DOHH2 (cell line): ENCODE measurements around the gene GTF2F1.
"Not testable (repeated sequence)": the region's sequence is repeated elsewhere in the genome, so short reads cannot be mapped to it uniquely, and the experiment has no call there.

Experiments used
- H3F3A ChIP-seq: fragments of 200-600 bp; sonication (generic), shearing (Covaris generic); 2 replicates; pipeline ENCODE4 v1.6.0; 2016; ENCODE audit warnings: antibody characterized with exemption, mild to moderate bottlenecking; ENCODE audit not compliant: control insufficient read depth, insufficient read depth
- H3K27ac ChIP-seq: fragments of 200-600 bp; sonication (generic); 2 replicates; pipeline ENCODE4 v1.5.1; 2014; ENCODE audit warnings: low read depth, mild to moderate bottlenecking, low read length, moderate library complexity
- H3K27me3 ChIP-seq: fragments of 200-600 bp; sonication (generic); 2 replicates; pipeline ENCODE4 v1.6.1; 2014; ENCODE audit warnings: mild to moderate bottlenecking, low read length, mixed read lengths; ENCODE audit not compliant: control insufficient read depth
- H3K36me3 ChIP-seq: fragments of 200-600 bp; sonication (generic); 2 replicates; pipeline ENCODE4 v1.6.1; 2014; ENCODE audit warnings: mild to moderate bottlenecking, low read length, moderate library complexity, mixed read lengths; ENCODE audit not compliant: control insufficient read depth
- H3K4me1 ChIP-seq: fragments of 200-600 bp; sonication (generic); 2 replicates; pipeline ENCODE4 v1.6.1; 2014; ENCODE audit warnings: mild to moderate bottlenecking, low read length, mixed read lengths; ENCODE audit not compliant: control insufficient read depth
- H3K4me2 ChIP-seq: fragments of 200-600 bp; sonication (generic); 2 replicates; pipeline ENCODE4 v1.6.0; 2014; ENCODE audit warnings: mild to moderate bottlenecking, low read length, moderate library complexity
- H3K4me3 ChIP-seq: fragments of 200-600 bp; sonication (generic); 2 replicates; pipeline ENCODE4 v1.5.1; 2014; ENCODE audit warnings: mild to moderate bottlenecking, low read length, mixed read lengths
- H3K79me2 ChIP-seq: fragments of 200-600 bp; sonication (generic); 2 replicates; pipeline ENCODE4 v1.6.1; 2014; ENCODE audit warnings: mild to moderate bottlenecking, low read length, mixed read lengths; ENCODE audit not compliant: control insufficient read depth
- H3K9me2 ChIP-seq: fragments of 200-600 bp; sonication (generic); replicated peaks from 2 replicates; pipeline ENCODE4 v1.6.1; 2014; ENCODE audit warnings: mild to moderate bottlenecking, low read length, mixed read lengths; ENCODE audit not compliant: control insufficient read depth
- H3K9me3 ChIP-seq: fragments of 200-600 bp; sonication (generic); 2 replicates; pipeline ENCODE4 v1.6.1; 2014; ENCODE audit warnings: antibody characterized with exemption, low read length, mixed read lengths; ENCODE audit not compliant: control insufficient read depth, insufficient read depth
- H4K20me1 ChIP-seq: fragments of 200-600 bp; sonication (generic); 2 replicates; pipeline ENCODE4 v1.6.0; 2014; ENCODE audit warnings: low read depth, mild to moderate bottlenecking, antibody characterized with exemption, low read length, moderate library complexity; ENCODE audit not compliant: control insufficient read depth, insufficient read depth
- CTCF ChIP-seq: fragments of 200-600 bp; sonication (generic); IDR thresholded peaks from one replicate; pipeline ENCODE4 v1.5.1; 2014; ENCODE audit warnings: antibody characterized with exemption, mild to moderate bottlenecking, low read depth, low read length; ENCODE audit not compliant: poor library complexity, severe bottlenecking
- EZH2phosphoT487 ChIP-seq: fragments of 200-600 bp; sonication (generic); IDR thresholded peaks from 2 replicates; pipeline ENCODE4 v1.6.1; 2017; ENCODE audit warnings: borderline replicate concordance, mild to moderate bottlenecking, antibody characterized with exemption, low read length, moderate library complexity, mixed read lengths

GTF2F1 gene

DNA sequence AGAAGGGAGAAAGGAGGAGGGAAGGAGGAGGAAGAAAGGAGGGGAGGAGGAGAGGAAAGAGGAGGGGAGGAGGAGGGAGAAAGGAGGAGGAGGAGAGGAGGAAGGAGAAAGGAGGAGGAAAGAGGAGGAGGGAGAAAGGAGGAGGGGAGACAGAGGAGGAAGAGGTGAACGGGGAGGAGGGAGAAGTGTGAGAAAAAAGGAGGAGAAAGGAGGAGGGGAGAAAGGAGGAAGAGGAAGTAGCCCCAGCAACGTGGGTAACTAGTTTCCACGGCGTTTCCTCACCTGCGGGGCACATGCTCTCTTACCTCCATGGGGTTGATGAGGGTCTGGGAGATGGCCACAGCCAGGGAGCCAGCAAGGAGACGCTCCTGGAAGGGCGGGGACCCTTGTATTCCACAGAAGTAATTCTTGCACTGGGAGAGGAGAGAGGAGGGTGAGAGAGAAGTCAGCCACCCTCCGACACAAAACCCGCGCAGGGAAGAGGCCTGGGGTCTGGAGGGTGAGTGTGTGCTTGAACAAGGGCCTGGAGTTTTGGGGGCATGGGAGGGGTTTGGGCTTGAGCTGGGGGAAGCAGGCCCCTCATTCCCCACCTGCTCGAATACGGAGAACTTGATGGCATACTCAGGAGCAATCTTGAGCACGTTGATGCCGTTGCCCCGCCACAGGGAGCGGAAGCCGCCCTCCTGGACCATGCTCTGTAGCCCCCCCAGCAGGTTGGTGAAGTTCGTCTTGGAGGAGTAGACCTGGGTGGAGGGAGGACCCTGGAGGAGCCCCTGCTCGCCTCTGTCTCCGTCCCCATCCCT lies 36.7 kb upstream of the GTF2F1 start:
- peaks cover 25% of the 10 kb centered on the region for H3K79me2 ChIP-seq
- H3K4me3 ChIP-seq: peak overlapping the region; percentile 63
- peaks cover 3% of the 10 kb centered on the region for H3K36me3 ChIP-seq
- 0 out of 2 replicates have a peak, but pooled peaks cover 5% of the 10 kb centered on the region for H3F3A ChIP-seq
- no peak overlapping the region for H3K27ac ChIP-seq
- peak overlapping the region; percentile 72 for H3K4me2 ChIP-seq
- no peaks in the 10 kb centered on the region for H4K20me1 ChIP-seq
- peaks cover 26% of the 10 kb centered on the region for H3K4me1 ChIP-seq
- peaks cover 6% of the 10 kb centered on the region; the same call in 1 of the 2 replicates for H3K9me3 ChIP-seq
- H3K9me2 ChIP-seq: no peaks in the 10 kb centered on the region
- TF ChIP-seq EZH2phosphoT487: no peak
- no peak for TF ChIP-seq CTCF
- no peaks in the 10 kb centered on the region for H3K27me3 ChIP-seq

DNA sequence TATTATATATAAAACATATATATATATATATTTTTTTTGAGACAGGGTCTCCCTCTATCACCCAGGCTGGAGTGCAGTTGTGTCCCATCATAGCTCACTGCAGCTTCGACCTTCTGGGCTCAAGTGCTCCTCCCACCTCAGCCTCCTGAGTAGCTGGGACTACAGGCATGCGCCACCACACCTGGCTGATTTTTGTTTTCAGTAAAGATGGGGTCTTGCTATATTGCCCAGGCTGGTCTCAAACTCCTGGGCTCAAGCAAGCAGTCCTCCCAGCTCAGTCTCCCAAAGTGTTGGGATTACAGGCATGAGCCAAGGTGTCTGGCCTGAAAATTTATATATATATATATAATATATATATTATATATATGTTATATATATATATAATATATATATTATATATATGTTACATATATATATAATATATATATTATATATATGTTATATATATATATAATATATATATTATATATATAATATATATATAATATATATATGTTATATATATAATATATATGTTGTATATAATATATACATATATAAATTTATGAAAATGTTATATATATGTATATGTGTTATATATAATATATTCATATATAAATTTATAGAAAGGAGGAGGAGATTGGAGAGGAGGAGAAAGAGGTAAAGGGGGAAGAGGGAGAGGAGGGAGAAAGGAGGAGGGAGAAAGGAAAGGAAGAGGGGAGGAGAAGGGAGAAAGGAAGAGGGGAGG lies 35.9 kb upstream of the GTF2F1 start:
- not testable (repeated sequence) for H3K36me3 ChIP-seq, H3K27ac ChIP-seq, H3K9me2 ChIP-seq, H3F3A ChIP-seq, H3K27me3 ChIP-seq, H3K9me3 ChIP-seq, H4K20me1 ChIP-seq
- peaks cover 26% of the 10 kb centered on the region for H3K4me1 ChIP-seq
- H3K79me2 ChIP-seq: peaks cover 30% of the 10 kb centered on the region
- H3K4me3 ChIP-seq: peak overlapping the region; percentile 63
- peak overlapping the region; percentile 72; the same call in 1 of the 2 replicates for H3K4me2 ChIP-seq

DNA sequence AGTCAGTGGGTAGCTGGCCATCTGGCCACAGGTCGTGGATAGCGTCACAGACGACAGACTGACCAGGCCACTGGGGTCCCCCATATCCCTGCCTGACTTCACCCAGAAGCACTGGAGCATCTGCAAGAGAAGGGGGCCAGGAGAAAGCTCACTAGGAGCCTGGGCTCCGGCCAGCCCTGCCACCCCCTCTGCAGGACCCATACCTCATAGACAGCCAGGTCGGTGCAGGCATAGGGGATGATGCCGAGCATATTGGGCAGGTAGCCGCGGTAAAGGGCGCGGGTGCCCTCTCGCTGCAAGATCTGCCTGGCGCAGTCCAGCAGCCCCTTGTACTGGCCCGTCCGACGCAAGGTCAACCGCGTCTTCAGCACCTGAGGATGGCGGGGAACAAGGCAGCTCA lies 34.2 kb upstream of the GTF2F1 start:
- no peaks in the 10 kb centered on the region for H3K9me2 ChIP-seq

More for the DNA sequence above, 34.2 kb upstream of the GTF2F1 start:
- peaks cover 40% of the 10 kb centered on the region for H3K4me1 ChIP-seq
- H4K20me1 ChIP-seq: peaks cover 19% of the 10 kb centered on the region
- H3K36me3 ChIP-seq: peaks cover 22% of the 10 kb centered on the region
- no peaks in the 10 kb centered on the region for H3K27me3 ChIP-seq
- 0 out of 2 replicates have a peak, but pooled peaks cover 5% of the 10 kb centered on the region for H3F3A ChIP-seq
- TF ChIP-seq EZH2phosphoT487 (no peak), CTCF (no peak)
- peaks cover 6% of the 10 kb centered on the region; the same call in 1 of the 2 replicates for H3K9me3 ChIP-seq
- H3K4me2 ChIP-seq: no peak overlapping the region
- no peak overlapping the region for H3K27ac ChIP-seq
- H3K4me3 ChIP-seq: no peak overlapping the region
- H3K79me2 ChIP-seq: peaks cover 47% of the 10 kb centered on the region
